HepG2 (cell line): ENCODE data around the gene TTBK2. TPM values are rescaled to one million over a fixed set of nuclear protein-coding genes. Genes with fewer than 3 reads are reported as not detected.

ENCODE experiments used
- ATAC-seq: fragments of 200-7000 bp; cut with Tn5 transposase; 3 replicates; pipeline ENCODE4 v1.9.1; 2020; ENCODE audit warnings: mild to moderate bottlenecking, moderate library complexity
- BruUV-seq: library from RNA; stranded (reverse); fragments of 400-500 nt; replicated peaks from 2 replicates; lab custom pipeline; 2021; lab: Mats Ljungman, UMichigan
- CTCF ChIA-PET: fragments of 300-600 bp; formaldehyde crosslinking; extraction: SDS; loops from one replicate; lab custom pipeline; 2021; ENCODE audit warnings: low total read pairs, inconsistent platforms, low intra/inter-chr PET ratio; lab: Yijun Ruan, JAX
- POLR2A ChIA-PET: fragments of 350-600 bp; sonication (Branson Sonifier 250); formaldehyde crosslinking; loops from one replicate; lab custom pipeline; 2020; ENCODE audit warnings: antibody characterized with exemption, inconsistent platforms; lab: Yijun Ruan, JAX
- DNase-seq: peaks from one replicate; pipeline ENCODE4 v3.0.0-alpha.2; 2015; ENCODE audit warnings: low spot score
- FAIRE-seq: peaks from 3 replicates; lab custom pipeline; 2011; peaks lifted over from hg19 to GRCh38; lab: Jason Lieb, UNC
- H2AFZ ChIP-seq: one replicate; pipeline ENCODE4 v1.6.1; 2011; ENCODE audit warnings: low read length, inconsistent platforms
- H3K27ac ChIP-seq: fragments of 300-600 bp; 3 replicates; pipeline ENCODE4 v1.8.0; 2011; ENCODE audit warnings: mixed run types, mild to moderate bottlenecking, mixed read lengths, low read length, inconsistent platforms; ENCODE audit not compliant: insufficient read depth; ENCODE audit errors: extremely low read length
- H3K27me3 ChIP-seq, 2 experiments: fragments of 200-600 bp in 1 of 2; 2 replicates in 1 of 2; 3 replicates in 1 of 2; pipeline versions ENCODE4 v1.6.0 to v1.8.0; 2011; ENCODE audit warnings: low read length in 2 of 2, mild to moderate bottlenecking in 2 of 2, moderate library complexity in 2 of 2, inconsistent platforms in 1 of 2; ENCODE audit not compliant: insufficient read depth in 2 of 2, control insufficient read depth in 1 of 2
- H3K36me3 ChIP-seq, 2 experiments: fragments of 200-600 bp in 1 of 2; replicated peaks in 1 of 2; 2 replicates in 1 of 2; 3 replicates in 1 of 2; pipeline versions ENCODE4 v1.5.1 to v1.8.0; 2011; ENCODE audit warnings: low read length in 2 of 2, inconsistent platforms in 1 of 2; ENCODE audit not compliant: insufficient read depth in 2 of 2, control insufficient read depth in 1 of 2
- H3K4me1 ChIP-seq: 2 replicates; pipeline ENCODE4 v1.5.1; 2012; ENCODE audit warnings: low read length, inconsistent platforms; ENCODE audit not compliant: insufficient read depth
- H3K4me2 ChIP-seq: 2 replicates; pipeline ENCODE4 v1.6.0; 2011; ENCODE audit warnings: low read depth, low read length, inconsistent platforms
- H3K4me3 ChIP-seq, 3 experiments: fragments of 200-600 bp in 1 of 3; sonication (generic), shearing (Covaris generic) in 1 of 3; replicated peaks in 1 of 3; 2 replicates each; pipeline ENCODE4 v1.5.1; 2011 to 2016; ENCODE audit warnings: low read length in 3 of 3, inconsistent platforms in 2 of 3, low read depth in 2 of 3, mild to moderate bottlenecking in 2 of 3, control low read depth in 1 of 3, mixed read lengths in 1 of 3; ENCODE audit not compliant: insufficient read depth in 1 of 3
- H3K79me2 ChIP-seq: one replicate; pipeline ENCODE4 v1.6.1; 2011; ENCODE audit warnings: low read length, inconsistent platforms; ENCODE audit not compliant: insufficient read depth
- H3K9ac ChIP-seq: 2 replicates; pipeline ENCODE4 v1.6.0; 2011; ENCODE audit warnings: mild to moderate bottlenecking, low read depth, low read length, inconsistent platforms; ENCODE audit not compliant: insufficient read depth
- H3K9me3 ChIP-seq: 2 replicates; pipeline ENCODE4 v1.5.1; 2012; ENCODE audit warnings: mild to moderate bottlenecking, low read length
- H4K20me1 ChIP-seq: 2 replicates; pipeline ENCODE4 v1.6.0; 2011; ENCODE audit warnings: inconsistent platforms, mild to moderate bottlenecking, low read length, moderate library complexity; ENCODE audit not compliant: insufficient read depth
- CBFB ChIP-seq: sonication (generic); formaldehyde crosslinking; IDR thresholded peaks from 2 replicates; pipeline ENCODE4 v1.4.0; 2020; ENCODE audit warnings: missing genetic modification reagents
- CREB1 ChIP-seq, 2 experiments: fragments of 450-650 bp in 1 of 2; IDR thresholded peaks; 2 replicates each; pipeline ENCODE4 v1.6.1; 2016 to 2017; ENCODE audit warnings: control low read depth in 1 of 2, mild to moderate bottlenecking in 1 of 2, missing compliant biosample characterization in 1 of 2, missing genetic modification characterization in 1 of 2
- GTF2F1 ChIP-seq: fragments of 150-350 bp; IDR thresholded peaks from 2 replicates; pipeline ENCODE4 v1.6.1; 2014; ENCODE audit warnings: low read length
- MAFF ChIP-seq: IDR thresholded peaks from 2 replicates; pipeline ENCODE4 v1.6.1; 2011; ENCODE audit warnings: low read depth, low read length, improper control_type of control experiment
- MAFK ChIP-seq, 2 experiments: IDR thresholded peaks in 1 of 2; conservative IDR thresholded peaks in 1 of 2; 2 replicates each; pipeline ENCODE4 v1.6.1; 2011; ENCODE audit warnings: improper control_type of control experiment in 2 of 2, low read length in 2 of 2
- MXD4 ChIP-seq: IDR thresholded peaks from 2 replicates; pipeline ENCODE4 v1.6.1; 2016; ENCODE audit warnings: mild to moderate bottlenecking, missing biosample characterization, missing genetic modification reagents
- NR1H2 ChIP-seq: sonication (generic); formaldehyde crosslinking; IDR thresholded peaks from 2 replicates; pipeline ENCODE4 v1.8.1; 2022; ENCODE audit warnings: low read depth, missing genetic modification reagents, borderline replicate concordance
- PATZ1 ChIP-seq: sonication (generic); formaldehyde crosslinking; IDR thresholded peaks from 2 replicates; pipeline ENCODE4 v1.4.0; 2020; ENCODE audit warnings: missing genetic modification reagents
- POGZ ChIP-seq: sonication (generic); formaldehyde crosslinking; IDR thresholded peaks from 2 replicates; pipeline ENCODE4 v1.4.0; 2020; ENCODE audit warnings: mild to moderate bottlenecking, missing genetic modification reagents
- TFDP2 ChIP-seq: sonication (generic); formaldehyde crosslinking; IDR thresholded peaks from 2 replicates; pipeline ENCODE4 v1.4.0; 2020; ENCODE audit warnings: missing genetic modification reagents
- YY1 ChIP-seq: IDR thresholded peaks from 2 replicates; pipeline ENCODE4 v1.6.1; 2011; ENCODE audit warnings: low read length, low read depth, moderate library complexity, mild to moderate bottlenecking; ENCODE audit not compliant: insufficient read depth, insufficient replicate concordance
- ZNF776 ChIP-seq: sonication (generic); formaldehyde crosslinking; IDR thresholded peaks from 2 replicates; pipeline ENCODE4 v1.4.0; 2020; ENCODE audit warnings: mild to moderate bottlenecking, missing genetic modification reagents
- in situ Hi-C: cut with HindIII; loops from 2 replicates; pipeline ENCODE4 v1.10.0; 2017; ENCODE audit warnings: low pct_unique_long_range_greater_than_20kb; ENCODE audit not compliant: extremely low pct_ligation_motif_present
- intact Hi-C: fragments of 100-400 bp; cut with micrococcal nuclease; formaldehyde crosslinking; loops from one replicate; pipeline ENCODE4 v1.10.0; 2022; ENCODE audit not compliant: unreplicated experiment
- polyA plus RNA-seq, 8 experiments: library from polyadenylated mRNA; depleted of rRNA in 3 of 8; stranded (reverse) in 7 of 8; unstranded in 1 of 8; fragments of >200 nt; fragmentation: Illumina TruSeq in 4 of 8; extraction: Trizol in 4 of 8; gene quantifications; 2 replicates each; pipeline versions ENCODE4 v1.2.1 to v1.2.3, GENCODE V29; 2011 to 2016; ENCODE audit warnings: low read depth in 4 of 8, missing spikeins in 1 of 8, mixed read lengths in 1 of 8; ENCODE audit not compliant: insufficient read depth in 1 of 8
- total RNA-seq, 5 experiments: library from RNA; depleted of rRNA; stranded (reverse); fragments of >200 nt; fragmentation: Illumina TruSeq; extraction: Trizol; gene quantifications; 2 replicates each; pipeline ENCODE4 v1.2.3, GENCODE V29; 2016; ENCODE audit warnings: low read depth in 1 of 5
- TF ChIP-seq, protein P1 (sequence below), 2 experiments: IDR thresholded peaks; 2 replicates each; pipeline ENCODE4 v1.6.1; 2011 to 2012; ENCODE audit warnings: low read length in 2 of 2, borderline replicate concordance in 1 of 2, low read depth in 1 of 2, mild to moderate bottlenecking in 1 of 2, moderate library complexity in 1 of 2
- TF ChIP-seq, protein P2 (sequence below): IDR thresholded peaks from 2 replicates; pipeline ENCODE4 v1.6.1; 2018; ENCODE audit warnings: missing genetic modification reagents
- TF ChIP-seq, protein P3 (sequence below): sonication (generic); formaldehyde crosslinking; IDR thresholded peaks from 2 replicates; pipeline ENCODE4 v1.8.1; 2023; ENCODE audit warnings: mild to moderate bottlenecking, inconsistent platforms, moderate library complexity, missing genetic modification reagents, borderline replicate concordance

Gene TTBK2
- total and polyA plus RNA-seq, 2 of the 13 experiments (the other 11 are each of a cell fraction or from before 2014, with no cell fraction given), result 5.1 to 7.4 TPM

GRCh38 chr15:42955518-42955917, 34.9 kb upstream of the TTBK2 start:
- no peak for ATAC-seq
- Histone ChIP-seq H3K9ac (no peak overlapping the region), H3K27ac (no peak overlapping the region), H3K36me3 (peaks cover 4 to 40% of the 10 kb centered on the region in 2 experiments), H2AFZ (no peak overlapping the region), H4K20me1 (no peaks in the 10 kb centered on the region), H3K79me2 (no peaks in the 10 kb centered on the region), H3K9me3 (no peaks in the 10 kb centered on the region), H3K4me3 (no peak overlapping the region), H3K27me3 (no peaks in the 10 kb centered on the region), H3K4me1 (0 out of 2 replicates have a peak, but pooled peaks cover 6% of the 10 kb centered on the region), H3K4me2 (no peak overlapping the region)
- ChIA-PET CTCF (no interaction called here), POLR2A (no interaction called here)
- DNase-seq, result no peak
- intact Hi-C loops, result no loop called here
- in situ Hi-C loops, result no loop called here
- no peak for FAIRE-seq
- BruUV-seq, result no TSS peak
- TF ChIP-seq NR1H2 (CRISPR knock-in tag) (no peak), ZNF776 (no peak), MAFF (peak; percentile 66), CREB1 (IDR thresholded peaks at IDR 0.05) (no peak), CREB1 (CRISPR knock-in tag; IDR thresholded peaks at IDR 0.05) (no peak), MAFK (conservative IDR thresholded peaks at IDR 0.05 in 1 of 2, IDR thresholded peaks at IDR 0.05 in 1 of 2; ENCODE audit: low read length in 2 of 2) (peak; percentile 59 to 76; a peak in 3 of 4 replicates), CBFB (CRISPR knock-in tag) (no peak), GTF2F1 (no peak), YY1 (no peak), POGZ (CRISPR knock-in tag) (no peak), PATZ1 (CRISPR knock-in tag) (no peak), MXD4 (CRISPR knock-in tag) (no peak), TFDP2 (CRISPR knock-in tag) (no peak)
- TF ChIP-seq, protein P1, sequence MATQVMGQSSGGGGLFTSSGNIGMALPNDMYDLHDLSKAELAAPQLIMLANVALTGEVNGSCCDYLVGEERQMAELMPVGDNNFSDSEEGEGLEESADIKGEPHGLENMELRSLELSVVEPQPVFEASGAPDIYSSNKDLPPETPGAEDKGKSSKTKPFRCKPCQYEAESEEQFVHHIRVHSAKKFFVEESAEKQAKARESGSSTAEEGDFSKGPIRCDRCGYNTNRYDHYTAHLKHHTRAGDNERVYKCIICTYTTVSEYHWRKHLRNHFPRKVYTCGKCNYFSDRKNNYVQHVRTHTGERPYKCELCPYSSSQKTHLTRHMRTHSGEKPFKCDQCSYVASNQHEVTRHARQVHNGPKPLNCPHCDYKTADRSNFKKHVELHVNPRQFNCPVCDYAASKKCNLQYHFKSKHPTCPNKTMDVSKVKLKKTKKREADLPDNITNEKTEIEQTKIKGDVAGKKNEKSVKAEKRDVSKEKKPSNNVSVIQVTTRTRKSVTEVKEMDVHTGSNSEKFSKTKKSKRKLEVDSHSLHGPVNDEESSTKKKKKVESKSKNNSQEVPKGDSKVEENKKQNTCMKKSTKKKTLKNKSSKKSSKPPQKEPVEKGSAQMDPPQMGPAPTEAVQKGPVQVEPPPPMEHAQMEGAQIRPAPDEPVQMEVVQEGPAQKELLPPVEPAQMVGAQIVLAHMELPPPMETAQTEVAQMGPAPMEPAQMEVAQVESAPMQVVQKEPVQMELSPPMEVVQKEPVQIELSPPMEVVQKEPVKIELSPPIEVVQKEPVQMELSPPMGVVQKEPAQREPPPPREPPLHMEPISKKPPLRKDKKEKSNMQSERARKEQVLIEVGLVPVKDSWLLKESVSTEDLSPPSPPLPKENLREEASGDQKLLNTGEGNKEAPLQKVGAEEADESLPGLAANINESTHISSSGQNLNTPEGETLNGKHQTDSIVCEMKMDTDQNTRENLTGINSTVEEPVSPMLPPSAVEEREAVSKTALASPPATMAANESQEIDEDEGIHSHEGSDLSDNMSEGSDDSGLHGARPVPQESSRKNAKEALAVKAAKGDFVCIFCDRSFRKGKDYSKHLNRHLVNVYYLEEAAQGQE (IDR thresholded peaks at IDR 0.05; ENCODE audit: borderline replicate concordance in 1 of 2, low read depth in 1 of 2, low read length in 2 of 2), result no peak
- TF ChIP-seq, protein P2, sequence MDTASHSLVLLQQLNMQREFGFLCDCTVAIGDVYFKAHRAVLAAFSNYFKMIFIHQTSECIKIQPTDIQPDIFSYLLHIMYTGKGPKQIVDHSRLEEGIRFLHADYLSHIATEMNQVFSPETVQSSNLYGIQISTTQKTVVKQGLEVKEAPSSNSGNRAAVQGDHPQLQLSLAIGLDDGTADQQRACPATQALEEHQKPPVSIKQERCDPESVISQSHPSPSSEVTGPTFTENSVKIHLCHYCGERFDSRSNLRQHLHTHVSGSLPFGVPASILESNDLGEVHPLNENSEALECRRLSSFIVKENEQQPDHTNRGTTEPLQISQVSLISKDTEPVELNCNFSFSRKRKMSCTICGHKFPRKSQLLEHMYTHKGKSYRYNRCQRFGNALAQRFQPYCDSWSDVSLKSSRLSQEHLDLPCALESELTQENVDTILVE (CRISPR knock-in tag), result no peak
- TF ChIP-seq, protein P3, sequence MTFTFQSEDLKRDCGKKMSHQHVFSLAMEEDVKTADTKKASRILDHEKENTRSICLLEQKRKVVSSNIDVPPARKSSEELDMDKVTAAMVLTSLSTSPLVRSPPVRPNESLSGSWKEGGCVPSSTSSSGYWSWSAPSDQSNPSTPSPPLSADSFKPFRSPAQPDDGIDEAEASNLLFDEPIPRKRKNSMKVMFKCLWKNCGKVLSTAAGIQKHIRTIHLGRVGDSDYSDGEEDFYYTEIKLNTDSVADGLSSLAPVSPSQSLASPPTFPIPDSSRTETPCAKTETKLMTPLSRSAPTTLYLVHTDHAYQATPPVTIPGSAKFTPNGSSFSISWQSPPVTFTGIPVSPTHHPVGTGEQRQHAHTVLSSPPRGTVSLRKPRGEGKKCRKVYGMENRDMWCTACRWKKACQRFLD (CRISPR knock-in tag), result no peak
